C4-2B (cell line): ENCODE data around the gene TEX52.

Source experiments
- ZFX ChIP-seq: fragments of 450-650 bp; IDR thresholded peaks from 2 replicates; pipeline ENCODE4 v1.6.1; 2017
- TF ChIP-seq, protein P1 (sequence below): fragments of 450-650 bp; conservative IDR thresholded peaks from 2 replicates; pipeline ENCODE4 v1.5.1; 2017; ENCODE audit warnings: mild to moderate bottlenecking

DNA sequence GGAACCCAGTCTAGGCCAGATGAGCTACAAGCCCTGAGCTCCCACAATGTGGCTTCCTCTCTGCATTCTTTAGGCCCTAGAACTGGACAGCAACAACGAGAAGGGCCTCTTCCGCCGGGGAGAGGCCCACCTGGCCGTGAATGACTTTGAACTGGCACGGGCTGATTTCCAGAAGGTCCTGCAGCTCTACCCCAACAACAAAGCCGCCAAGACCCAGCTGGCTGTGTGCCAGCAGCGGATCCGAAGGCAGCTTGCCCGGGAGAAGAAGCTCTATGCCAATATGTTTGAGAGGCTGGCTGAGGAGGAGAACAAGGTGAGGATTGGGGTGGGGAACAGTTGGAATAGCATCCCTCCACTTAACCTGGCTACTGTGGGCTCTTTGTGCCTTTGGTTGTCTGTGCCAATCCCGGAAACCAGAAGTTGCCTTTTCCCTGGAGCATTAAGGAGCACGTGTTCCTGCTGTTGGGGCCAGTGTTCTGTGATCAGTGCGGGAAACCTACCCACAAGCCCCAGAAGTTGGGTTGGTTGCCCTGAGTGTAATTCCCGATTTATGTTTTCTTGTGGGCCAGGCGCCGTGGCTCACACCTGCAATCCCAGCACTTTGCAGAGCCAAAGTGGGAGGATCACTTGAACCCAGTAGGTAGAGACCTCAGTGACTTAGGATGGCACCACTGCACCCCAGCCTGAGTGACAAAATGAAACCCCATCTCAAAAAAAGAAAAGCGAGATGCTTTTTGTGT is 55.6 kb downstream of the TEX52 start:
- TF ChIP-seq, protein P1, sequence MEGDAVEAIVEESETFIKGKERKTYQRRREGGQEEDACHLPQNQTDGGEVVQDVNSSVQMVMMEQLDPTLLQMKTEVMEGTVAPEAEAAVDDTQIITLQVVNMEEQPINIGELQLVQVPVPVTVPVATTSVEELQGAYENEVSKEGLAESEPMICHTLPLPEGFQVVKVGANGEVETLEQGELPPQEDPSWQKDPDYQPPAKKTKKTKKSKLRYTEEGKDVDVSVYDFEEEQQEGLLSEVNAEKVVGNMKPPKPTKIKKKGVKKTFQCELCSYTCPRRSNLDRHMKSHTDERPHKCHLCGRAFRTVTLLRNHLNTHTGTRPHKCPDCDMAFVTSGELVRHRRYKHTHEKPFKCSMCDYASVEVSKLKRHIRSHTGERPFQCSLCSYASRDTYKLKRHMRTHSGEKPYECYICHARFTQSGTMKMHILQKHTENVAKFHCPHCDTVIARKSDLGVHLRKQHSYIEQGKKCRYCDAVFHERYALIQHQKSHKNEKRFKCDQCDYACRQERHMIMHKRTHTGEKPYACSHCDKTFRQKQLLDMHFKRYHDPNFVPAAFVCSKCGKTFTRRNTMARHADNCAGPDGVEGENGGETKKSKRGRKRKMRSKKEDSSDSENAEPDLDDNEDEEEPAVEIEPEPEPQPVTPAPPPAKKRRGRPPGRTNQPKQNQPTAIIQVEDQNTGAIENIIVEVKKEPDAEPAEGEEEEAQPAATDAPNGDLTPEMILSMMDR: no peak
- no peak for TF ChIP-seq ZFX
